ENCODE results near the gene FIGN.

Gene FIGN

GRCh38 chr2:163571423-163572102 is 164.2 kb downstream of the FIGN start:
- no peak for DNase-seq (ENCODE audit: low read depth)
- H3K4me3 ChIP-seq (ENCODE audit: low read depth, low read length) = no peak overlapping the region
- TF ChIP-seq CTCF (IDR thresholded peaks at IDR 0.05; ENCODE audit: control insufficient read depth, extremely low read depth, insufficient read depth) = no peak

- no peak for DNase-seq (ENCODE audit: low read depth)
- H3K4me3 ChIP-seq (ENCODE audit: low read depth, low read length) = no peak overlapping the region
- no peak for TF ChIP-seq CTCF (IDR thresholded peaks at IDR 0.05; ENCODE audit: control insufficient read depth, extremely low read depth, insufficient read depth)
Observed at GRCh38 chr2:163570391-163570790, 165.4 kb downstream of the FIGN start.

- no peak for TF ChIP-seq CTCF (IDR thresholded peaks at IDR 0.05; ENCODE audit: control insufficient read depth, extremely low read depth, insufficient read depth)
- no peak for DNase-seq (ENCODE audit: low read depth)
- H3K4me3 ChIP-seq (ENCODE audit: low read depth, low read length) = no peak overlapping the region
Observed at GRCh38 chr2:163565192-163565591, 170.6 kb downstream of the FIGN start.

GRCh38 chr2:163564236-163564635 is 171.6 kb downstream of the FIGN start:
- no peak overlapping the region for H3K4me3 ChIP-seq (ENCODE audit: low read depth, low read length)
- no peak for DNase-seq (ENCODE audit: low read depth)
- TF ChIP-seq CTCF (IDR thresholded peaks at IDR 0.05; ENCODE audit: control insufficient read depth, extremely low read depth, insufficient read depth) = no peak

GRCh38 chr2:163563336-163563735 is 172.5 kb downstream of the FIGN start:
- no peak overlapping the region for H3K4me3 ChIP-seq (ENCODE audit: low read depth, low read length)
- no peak for DNase-seq (ENCODE audit: low read depth)
- no peak for TF ChIP-seq CTCF (IDR thresholded peaks at IDR 0.05; ENCODE audit: control insufficient read depth, extremely low read depth, insufficient read depth)

- TF ChIP-seq CTCF (IDR thresholded peaks at IDR 0.05; ENCODE audit: control insufficient read depth, extremely low read depth, insufficient read depth) = no peak
- no peak for DNase-seq (ENCODE audit: low read depth)
- H3K4me3 ChIP-seq (ENCODE audit: low read depth, low read length) = no peak overlapping the region
Observed at GRCh38 chr2:163558251-163559021, 177.4 kb downstream of the FIGN start.

Measured in LNCaP clone FGC (cell line).